Effector memory CD4-positive, alpha-beta T cell (primary cell): ENCODE results near the gene NCAPH2.
A peak's percentile ranks its signal among the peaks of the same experiment; 100 is the strongest.

Experiments
- DNase-seq, 3 donors: peaks; one replicate each; pipeline ENCODE4 v3.0.0-alpha.2; 2020
- H3K27ac ChIP-seq: 2 replicates; pipeline ENCODE4 v1.7.0; 2013; ENCODE audit warnings: mild to moderate bottlenecking, low read length, moderate library complexity; ENCODE audit not compliant: insufficient read depth, poor library complexity, severe bottlenecking
- H3K27me3 ChIP-seq: replicated peaks from 2 replicates; pipeline ENCODE4 v1.7.0; 2013; ENCODE audit warnings: mild to moderate bottlenecking, low read length; ENCODE audit not compliant: insufficient read depth, control insufficient read depth, poor library complexity, severe bottlenecking
- H3K36me3 ChIP-seq: 2 replicates; pipeline ENCODE4 v1.7.0; 2013; ENCODE audit warnings: mild to moderate bottlenecking, low read length, moderate library complexity; ENCODE audit not compliant: control insufficient read depth, insufficient read depth
- H3K4me1 ChIP-seq: 2 replicates; pipeline ENCODE4 v1.7.0; 2013; ENCODE audit warnings: low read length, mild to moderate bottlenecking; ENCODE audit not compliant: control insufficient read depth, insufficient read depth, poor library complexity, severe bottlenecking
- H3K4me3 ChIP-seq: 2 replicates; pipeline ENCODE4 v1.7.0; 2013; ENCODE audit warnings: low read length, low read depth, mild to moderate bottlenecking; ENCODE audit not compliant: insufficient read depth, poor library complexity, severe bottlenecking
- H3K9me3 ChIP-seq: 2 replicates; pipeline ENCODE4 v1.7.0; 2013; ENCODE audit warnings: mild to moderate bottlenecking, low read length, moderate library complexity; ENCODE audit not compliant: control insufficient read depth

Gene NCAPH2

GRCh38 chr22:50548040-50548920 lies 40.3 kb downstream of the NCAPH2 start:
- H3K36me3 ChIP-seq: no peaks in the 10 kb centered on the region
- H3K4me1 ChIP-seq: peaks cover 39% of the 10 kb centered on the region
- H3K27me3 ChIP-seq: no peaks in the 10 kb centered on the region
- H3K27ac ChIP-seq: peak overlapping the region; percentile 73
- peak in 1 of 3 donors; percentile 51 for DNase-seq
- H3K4me3 ChIP-seq: peak overlapping the region; percentile 79
- no peaks in the 10 kb centered on the region for H3K9me3 ChIP-seq

DNA sequence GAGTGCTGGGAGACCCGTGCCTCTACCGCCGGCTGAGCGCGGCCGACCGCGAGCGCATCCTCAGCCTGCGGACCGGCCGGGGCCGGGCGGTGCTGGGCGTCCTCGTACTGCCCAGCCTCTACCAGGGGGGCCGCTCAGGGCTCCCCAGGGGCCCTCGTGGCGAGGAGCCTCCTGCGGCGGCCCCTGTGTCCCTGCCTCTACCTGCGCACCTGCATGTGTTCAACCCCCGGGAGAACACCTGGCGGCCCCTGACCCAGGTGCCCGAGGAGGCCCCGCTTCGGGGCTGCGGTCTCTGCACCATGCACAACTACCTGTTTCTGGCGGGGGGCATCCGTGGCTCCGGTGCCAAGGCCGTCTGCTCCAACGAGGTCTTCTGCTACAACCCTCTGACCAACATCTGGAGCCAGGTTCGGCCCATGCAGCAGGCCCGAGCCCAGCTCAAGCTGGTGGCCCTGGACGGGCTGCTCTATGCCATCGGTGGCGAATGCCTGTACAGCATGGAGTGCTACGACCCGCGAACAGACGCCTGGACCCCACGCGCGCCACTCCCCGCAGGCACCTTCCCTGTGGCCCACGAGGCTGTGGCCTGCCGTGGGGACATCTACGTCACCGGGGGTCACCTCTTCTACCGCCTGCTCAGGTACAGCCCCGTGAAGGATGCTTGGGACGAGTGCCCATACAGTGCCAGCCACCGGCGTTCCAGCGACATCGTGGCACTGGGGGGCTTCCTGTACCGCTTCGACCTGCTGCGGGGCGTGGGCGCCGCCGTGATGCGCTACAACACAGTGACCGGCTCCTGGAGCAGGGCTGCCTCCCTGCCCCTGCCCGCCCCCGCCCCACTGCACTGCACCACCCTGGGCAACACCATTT lies 41.1 kb downstream of the NCAPH2 start:
- Histone ChIP-seq H3K36me3 (no peaks in the 10 kb centered on the region), H3K9me3 (no peaks in the 10 kb centered on the region), H3K4me3 (peak overlapping the region; percentile 79), H3K27me3 (no peaks in the 10 kb centered on the region), H3K4me1 (peaks cover 39% of the 10 kb centered on the region), H3K27ac (peak overlapping the region; percentile 73)
- no peak for DNase-seq

DNA sequence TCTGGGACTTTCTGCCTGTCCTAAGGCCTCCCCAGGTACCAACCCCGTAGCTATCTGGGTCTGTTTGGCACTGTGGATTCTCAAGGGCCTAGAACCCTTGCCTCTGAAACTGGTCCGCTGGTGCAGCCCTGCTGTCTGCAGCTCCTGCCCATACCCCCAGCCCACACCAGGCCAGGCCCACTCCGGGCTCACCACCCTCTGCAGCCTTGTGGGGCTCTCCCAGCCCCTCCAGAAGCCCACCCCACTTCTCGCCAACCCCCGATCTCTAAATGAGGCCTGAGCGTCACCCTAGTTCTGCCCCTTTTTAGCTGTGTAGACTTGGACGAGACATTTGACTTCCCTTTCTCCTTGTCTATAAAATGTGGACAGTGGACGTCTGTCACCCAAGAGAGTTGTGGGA lies 42.4 kb downstream of the NCAPH2 start:
- no peaks in the 10 kb centered on the region for H3K9me3 ChIP-seq
- no peak overlapping the region for H3K27ac ChIP-seq
- DNase-seq: no peak
- no peaks in the 10 kb centered on the region for H3K27me3 ChIP-seq
- H3K4me1 ChIP-seq: peaks cover 29% of the 10 kb centered on the region
- H3K4me3 ChIP-seq: no peak overlapping the region
- no peaks in the 10 kb centered on the region for H3K36me3 ChIP-seq

DNA sequence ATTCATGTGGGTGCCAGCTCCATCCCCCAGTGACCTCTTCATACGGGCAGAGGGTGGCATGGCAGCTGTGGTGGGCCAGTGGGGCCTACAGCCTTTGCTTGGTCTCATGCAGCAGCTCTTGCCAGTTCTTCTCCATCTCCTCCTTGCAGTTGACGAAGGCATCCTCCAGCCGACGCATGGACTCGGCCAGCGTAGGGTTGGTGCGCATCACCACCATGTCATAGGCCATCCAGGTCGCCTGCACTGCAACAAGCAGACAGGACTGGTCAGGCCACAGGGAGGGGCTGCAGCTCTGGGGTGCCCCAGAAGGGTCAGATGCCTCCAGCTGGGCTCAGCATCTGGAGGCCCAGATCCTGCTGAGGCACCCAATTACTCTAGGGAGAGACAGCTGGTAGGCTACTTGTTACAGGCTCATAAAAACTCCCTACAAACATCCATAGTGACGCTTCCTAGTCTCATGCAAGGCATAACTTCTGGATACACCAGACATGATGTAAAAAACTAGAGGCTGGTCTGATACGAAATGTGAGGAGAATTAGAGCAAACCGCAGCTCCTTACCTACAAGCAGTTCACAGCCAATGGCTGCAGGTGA lies 43.2 kb downstream of the NCAPH2 start:
- Histone ChIP-seq H3K36me3 (no peaks in the 10 kb centered on the region), H3K4me3 (no peak overlapping the region), H3K4me1 (peaks cover 22% of the 10 kb centered on the region), H3K27me3 (no peaks in the 10 kb centered on the region), H3K9me3 (no peaks in the 10 kb centered on the region), H3K27ac (no peak overlapping the region)
- DNase-seq: no peak

- no peaks in the 10 kb centered on the region for H3K27me3 ChIP-seq
- H3K9me3 ChIP-seq: no peaks in the 10 kb centered on the region
- H3K4me1 ChIP-seq: peaks cover 13% of the 10 kb centered on the region
- no peak for DNase-seq
- H3K27ac ChIP-seq: no peak overlapping the region
- H3K36me3 ChIP-seq: no peaks in the 10 kb centered on the region
- no peak overlapping the region for H3K4me3 ChIP-seq
Observed at GRCh38 chr22:50553310-50553709, 45.3 kb downstream of the NCAPH2 start.

DNA sequence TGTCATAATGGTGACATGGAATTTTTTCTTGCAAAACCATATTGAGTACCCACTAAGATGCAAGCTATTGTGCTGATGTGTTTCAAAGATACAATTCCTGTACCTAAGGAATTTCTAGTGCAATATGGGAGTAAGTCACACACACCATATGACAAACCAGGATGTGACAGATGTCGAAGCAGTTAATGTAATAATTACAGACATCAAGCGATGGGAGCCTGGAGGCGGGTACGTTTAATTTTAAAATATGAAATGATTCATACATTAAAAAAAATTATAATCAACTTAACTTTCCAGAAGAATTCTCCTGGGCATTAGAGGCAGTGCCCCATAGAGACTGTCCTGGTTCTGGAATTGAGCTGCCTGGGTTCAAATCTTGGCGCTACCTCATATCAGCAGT lies 48.7 kb downstream of the NCAPH2 start:
- no peak for DNase-seq
- H3K27me3 ChIP-seq: no peaks in the 10 kb centered on the region
- no peaks in the 10 kb centered on the region for H3K36me3 ChIP-seq

DNA sequence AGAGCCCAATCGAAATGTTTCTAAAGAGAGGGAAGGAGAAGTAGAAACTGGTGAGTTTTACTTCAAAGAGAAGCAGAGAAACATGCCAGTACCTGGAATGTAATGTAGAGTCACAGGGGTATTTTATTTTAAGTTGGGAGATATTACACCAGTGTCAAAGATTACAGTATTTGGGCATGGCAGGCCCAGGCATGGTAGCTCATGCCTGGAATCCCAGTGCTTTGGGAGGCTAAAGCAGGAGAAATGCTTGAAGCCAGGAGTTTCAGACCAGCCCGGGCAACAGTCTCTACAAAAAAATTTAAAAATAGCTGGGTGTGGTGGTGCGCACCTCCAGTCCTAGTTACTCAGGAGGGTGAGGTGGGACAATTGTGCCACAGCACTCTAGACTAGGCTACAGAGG lies 52.0 kb downstream of the NCAPH2 start:
- peaks cover 8% of the 10 kb centered on the region for H3K4me1 ChIP-seq
- no peak overlapping the region for H3K27ac ChIP-seq
- no peaks in the 10 kb centered on the region for H3K36me3 ChIP-seq
- no peak overlapping the region for H3K4me3 ChIP-seq
- H3K27me3 ChIP-seq: no peaks in the 10 kb centered on the region
- DNase-seq: no peak
- no peaks in the 10 kb centered on the region for H3K9me3 ChIP-seq

More for the DNA sequence above, 48.7 kb downstream of the NCAPH2 start:
- H3K4me3 ChIP-seq: no peak overlapping the region
- H3K9me3 ChIP-seq: no peaks in the 10 kb centered on the region
- H3K27ac ChIP-seq: no peak overlapping the region
- no peaks in the 10 kb centered on the region for H3K4me1 ChIP-seq

GRCh38 chr22:50561401-50562358 lies 53.7 kb downstream of the NCAPH2 start:
- Histone ChIP-seq H3K4me1 (peaks cover 8% of the 10 kb centered on the region), H3K27ac (no peak overlapping the region), H3K4me3 (no peak overlapping the region), H3K36me3 (no peaks in the 10 kb centered on the region), H3K27me3 (no peaks in the 10 kb centered on the region), H3K9me3 (no peaks in the 10 kb centered on the region)
- no peak for DNase-seq
